GM19193 (cell line): ENCODE data around the gene CD48.

Experiments used
- POLR2A ChIP-seq: IDR thresholded peaks from 4 replicates; pipeline ENCODE4 v1.6.1; 2011; ENCODE audit not compliant: insufficient read depth, insufficient read length; ENCODE audit errors: extremely low read depth

CD48 gene

DNA sequence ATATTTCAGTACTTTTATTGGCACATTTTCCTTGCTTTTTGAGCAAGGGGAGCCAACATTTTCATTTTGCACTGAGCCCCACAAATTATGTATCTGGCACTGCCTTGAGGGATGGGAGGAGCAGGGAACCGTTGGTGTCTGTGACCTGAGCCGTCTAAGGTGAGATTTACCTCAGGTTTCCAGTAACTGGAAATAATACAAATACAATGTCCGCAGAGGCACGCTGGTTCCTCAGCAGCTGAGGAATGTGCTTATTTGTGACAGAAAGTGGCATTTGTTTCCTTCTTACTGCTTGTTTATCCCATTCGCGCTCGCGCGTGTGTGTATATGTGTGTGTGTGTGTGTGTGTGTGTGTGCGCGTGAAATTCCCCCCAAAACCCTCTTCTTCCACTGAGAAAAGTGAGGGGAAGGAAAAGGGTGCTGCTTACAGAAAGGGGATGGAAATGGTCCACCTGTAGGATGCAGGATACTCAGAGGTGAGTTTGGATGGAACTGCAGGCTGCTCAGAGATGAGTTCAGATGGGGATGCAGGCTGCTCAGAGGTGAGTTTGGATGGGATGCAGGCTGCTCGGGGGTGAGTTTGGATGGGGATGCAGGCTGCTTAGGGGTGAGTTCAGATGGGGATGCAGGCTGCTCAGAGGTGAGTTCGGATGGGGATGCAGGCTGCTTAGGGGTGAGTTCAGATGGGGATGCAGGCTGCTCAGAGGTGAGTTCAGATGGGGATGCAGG lies 34.6 kb downstream of the CD48 start:
- peak; percentile 43 for TF ChIP-seq POLR2A

DNA sequence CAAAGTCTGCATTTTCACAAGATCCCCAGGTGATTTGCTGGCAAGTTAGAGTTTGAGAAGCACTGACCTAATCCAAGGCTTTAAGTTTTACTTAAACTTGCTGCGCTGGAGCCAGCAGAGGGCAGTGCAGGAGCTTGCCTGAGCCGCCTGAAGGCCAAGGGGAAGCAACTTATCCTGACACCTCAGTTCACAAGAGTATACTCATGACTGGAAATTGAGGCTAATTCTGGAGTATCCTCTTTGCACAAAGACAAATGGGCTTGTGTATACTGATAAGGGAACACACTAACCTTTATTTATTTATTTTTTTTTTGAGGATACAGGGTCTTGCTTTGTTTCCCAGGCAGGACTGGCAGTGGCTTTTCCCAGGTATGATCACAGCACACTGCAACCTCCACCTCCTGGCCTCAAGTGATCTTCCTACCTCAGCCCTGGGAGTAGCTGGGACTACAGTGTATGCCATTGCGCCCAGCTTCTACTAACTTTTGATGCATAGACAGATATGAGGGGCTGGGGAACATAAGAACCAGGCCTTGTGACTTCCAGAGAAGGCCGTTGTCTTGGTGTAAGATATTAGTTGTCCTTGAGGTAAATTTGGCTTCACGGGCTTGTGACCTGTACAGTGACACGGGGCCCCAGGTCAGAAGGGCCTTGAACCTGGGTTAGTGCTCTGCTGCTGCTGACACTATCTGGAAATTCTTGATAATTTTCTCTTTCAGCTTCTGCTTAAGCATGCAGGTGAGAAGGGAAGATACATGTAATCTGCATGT lies 35.8 kb downstream of the CD48 start:
- TF ChIP-seq POLR2A, result no peak

DNA sequence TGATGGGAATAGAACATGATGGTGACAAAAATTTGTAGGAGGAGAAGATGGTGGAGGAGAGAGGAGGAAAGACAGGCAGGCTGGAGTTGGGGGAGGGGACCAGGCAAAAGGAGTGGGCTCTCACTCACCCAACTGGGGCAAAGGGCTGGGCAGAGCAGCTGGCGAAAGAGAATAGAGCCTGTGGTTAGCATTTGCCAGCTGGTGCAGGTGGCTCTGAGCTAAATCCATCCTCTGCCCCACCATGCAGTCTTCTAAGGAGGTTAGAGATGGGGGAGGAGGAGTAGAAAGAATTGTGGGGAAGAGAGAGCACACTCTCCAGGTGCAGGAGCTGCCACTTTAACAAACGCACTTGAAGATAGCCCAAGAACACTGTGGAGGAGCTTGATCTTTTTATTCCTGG lies 37.2 kb downstream of the CD48 start:
- no peak for TF ChIP-seq POLR2A

DNA sequence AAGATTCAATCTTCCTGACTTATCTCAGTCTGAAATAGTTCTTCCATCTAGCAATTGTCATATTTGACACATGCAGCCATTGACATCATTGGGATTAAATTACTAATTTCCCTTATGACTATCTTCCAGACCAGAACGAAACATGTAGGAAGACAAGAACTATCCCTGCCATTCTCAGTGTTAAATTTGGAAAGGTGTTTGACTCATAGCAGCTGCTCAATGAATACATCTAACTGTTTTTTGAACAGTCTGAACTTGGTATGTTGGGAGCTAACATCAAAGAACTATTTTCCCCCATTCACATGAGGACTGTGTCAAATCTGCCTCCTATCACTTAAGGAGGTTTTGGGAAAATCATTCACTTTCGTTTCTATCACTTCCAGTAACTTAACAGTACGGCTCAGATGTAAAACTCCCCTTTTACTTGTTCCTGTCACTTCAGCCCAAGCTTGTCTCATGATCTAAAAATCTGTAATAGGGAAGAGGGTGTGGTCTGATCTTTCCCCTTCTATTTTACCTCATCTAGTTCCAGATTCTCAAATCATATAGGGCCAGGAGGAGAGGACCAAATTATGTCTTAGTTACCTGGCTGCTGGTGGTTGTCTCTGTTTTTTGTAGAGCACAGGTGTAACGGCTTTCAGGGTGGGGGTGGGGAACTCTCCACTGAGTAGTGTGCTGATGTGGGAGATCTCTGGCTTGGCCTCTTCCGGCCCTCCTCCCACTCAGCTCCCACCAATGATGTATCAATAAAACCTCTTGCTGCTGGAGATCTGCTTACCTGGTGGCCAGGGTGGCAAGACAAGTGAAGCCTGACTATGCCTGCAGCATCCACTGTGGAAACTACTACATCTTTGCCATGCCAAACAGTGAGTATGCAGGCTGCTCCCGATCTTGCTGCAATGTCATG lies 38.6 kb downstream of the CD48 start:
- TF ChIP-seq POLR2A, result peak; percentile 33

DNA sequence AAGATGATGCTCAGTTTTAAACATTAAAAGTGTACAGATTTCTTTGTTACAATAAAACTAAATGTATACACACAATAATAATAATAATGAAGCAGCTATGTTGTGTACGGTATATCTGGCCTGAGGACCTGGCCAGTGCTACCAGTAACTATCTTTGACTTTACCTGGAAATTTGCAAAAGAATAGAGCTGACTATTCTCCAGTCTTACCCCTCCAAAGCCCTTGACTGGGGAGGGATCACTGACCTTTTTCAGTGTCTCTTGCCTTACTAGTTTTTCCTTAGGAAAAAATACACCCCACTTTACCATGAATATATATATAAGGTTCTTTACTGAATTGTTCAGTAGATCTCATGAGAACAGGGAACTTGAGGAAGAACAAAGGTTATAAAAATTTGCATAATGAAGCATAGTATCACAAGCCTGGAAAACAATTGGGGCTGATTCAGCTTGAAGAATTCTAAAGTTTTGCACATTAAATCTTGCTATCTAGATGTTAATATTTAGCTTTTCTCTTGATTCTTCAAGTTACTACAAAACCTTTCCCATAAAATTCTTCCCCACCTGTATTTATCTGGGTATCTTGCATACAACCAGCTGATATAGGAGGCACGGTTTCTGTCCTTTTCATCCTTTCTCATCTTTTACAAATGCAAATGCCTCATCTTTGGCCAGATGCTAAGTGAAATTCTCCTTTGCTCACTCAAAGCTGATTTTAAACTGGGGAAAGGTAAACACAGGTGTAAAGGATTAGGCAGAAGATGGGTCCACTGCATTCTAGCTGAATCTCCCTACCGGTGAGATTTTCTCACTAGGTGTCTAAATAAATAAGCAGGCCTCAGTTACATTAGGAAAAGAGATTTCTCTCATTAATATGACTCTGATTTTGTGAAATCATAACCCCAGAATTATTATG lies 39.8 kb downstream of the CD48 start:
- no peak for TF ChIP-seq POLR2A

DNA sequence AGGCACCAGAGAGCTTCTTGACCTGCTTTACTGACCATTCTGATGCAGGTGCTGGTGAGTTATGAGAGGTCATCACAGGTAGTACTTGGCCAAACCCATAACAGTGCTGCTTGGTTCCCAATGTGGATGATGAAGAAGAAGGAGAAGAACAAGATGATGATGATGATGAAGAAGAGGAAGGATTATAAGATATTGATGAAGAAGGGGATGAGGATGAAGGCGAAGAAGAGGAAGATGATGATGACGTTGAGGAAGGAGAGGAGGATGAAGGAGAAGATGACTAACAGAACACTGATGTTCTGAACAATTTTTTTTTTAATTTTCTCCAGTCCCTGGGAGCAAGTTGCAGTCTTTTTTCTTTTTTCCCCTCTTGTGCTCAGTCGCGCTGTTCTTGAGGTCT lies 40.9 kb downstream of the CD48 start:
- TF ChIP-seq POLR2A, result no peak

DNA sequence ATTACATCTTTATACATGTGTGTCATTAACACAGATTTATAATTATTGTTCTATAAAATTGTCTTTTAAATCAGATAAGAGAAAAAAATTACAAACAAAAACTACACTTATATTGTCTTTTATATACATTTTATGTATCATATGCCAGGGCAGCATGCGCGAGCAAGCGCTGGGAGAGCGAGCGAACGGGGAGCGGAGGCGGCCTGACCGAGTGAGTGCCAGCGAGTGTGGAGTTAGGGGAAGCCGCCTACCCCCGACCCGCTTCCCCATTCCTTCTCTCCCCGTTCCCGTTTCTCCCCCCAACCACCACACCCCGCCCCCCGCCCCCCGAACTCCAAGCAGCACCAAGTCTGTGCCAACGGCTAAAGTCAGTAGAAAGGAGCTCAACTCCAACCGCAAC lies 41.8 kb downstream of the CD48 start:
- no peak for TF ChIP-seq POLR2A

DNA sequence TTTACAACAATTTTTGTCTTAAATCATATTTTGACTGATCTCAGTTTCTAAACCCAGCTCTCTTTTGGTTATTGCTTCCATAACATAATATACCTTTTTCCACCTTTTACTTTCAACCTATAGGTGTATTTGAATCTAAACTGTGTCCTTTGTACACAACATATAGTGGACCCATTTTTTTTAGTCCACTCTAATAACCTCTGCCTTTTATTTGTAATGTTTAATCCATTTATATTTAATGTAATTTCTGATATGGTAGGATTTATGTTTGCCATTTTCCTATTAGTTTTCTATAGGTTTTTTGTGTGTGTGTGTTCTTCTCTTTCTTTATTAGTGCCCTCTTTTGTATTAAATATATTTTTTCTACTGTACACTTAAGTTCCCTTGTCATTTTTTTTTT lies 42.3 kb downstream of the CD48 start:
- TF ChIP-seq POLR2A, result no peak

DNA sequence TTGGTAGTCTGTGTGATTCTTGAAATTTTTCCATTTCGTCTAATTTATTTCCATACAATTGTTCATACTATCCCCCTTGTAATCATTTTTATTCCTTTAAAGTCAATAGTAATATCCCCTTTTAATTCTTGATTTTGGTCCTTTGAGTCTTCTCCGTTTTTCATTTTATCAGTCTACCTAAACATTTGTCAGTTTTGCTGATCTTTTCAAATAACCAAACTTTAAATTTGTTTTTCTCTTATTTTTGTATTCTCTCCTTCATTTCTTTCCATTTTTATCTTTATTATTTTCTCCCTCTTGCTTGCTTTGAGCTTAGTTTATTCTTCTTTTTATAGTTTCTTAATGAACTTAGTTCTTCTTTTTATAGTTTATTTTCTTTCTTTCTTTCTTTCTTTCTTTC lies 43.7 kb downstream of the CD48 start:
- no peak for TF ChIP-seq POLR2A

DNA sequence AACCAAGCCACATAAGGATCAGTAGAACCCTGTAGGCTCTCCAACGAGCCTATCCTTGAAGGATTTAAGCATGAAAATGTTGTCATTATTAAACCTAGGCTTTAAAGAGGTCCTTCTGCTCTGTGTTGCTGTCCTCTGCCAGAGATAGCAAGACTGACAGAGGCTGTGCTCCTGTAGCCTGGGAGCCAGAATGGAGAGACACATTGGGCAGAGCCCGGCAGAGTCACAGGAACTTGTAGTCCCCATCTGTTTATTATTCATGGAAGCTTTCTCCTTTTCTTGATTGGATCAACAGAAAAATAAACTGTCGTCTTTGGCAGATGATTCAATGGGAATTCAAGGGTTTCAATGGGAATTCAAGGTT lies 45.6 kb downstream of the CD48 start:
- no peak for TF ChIP-seq POLR2A

DNA sequence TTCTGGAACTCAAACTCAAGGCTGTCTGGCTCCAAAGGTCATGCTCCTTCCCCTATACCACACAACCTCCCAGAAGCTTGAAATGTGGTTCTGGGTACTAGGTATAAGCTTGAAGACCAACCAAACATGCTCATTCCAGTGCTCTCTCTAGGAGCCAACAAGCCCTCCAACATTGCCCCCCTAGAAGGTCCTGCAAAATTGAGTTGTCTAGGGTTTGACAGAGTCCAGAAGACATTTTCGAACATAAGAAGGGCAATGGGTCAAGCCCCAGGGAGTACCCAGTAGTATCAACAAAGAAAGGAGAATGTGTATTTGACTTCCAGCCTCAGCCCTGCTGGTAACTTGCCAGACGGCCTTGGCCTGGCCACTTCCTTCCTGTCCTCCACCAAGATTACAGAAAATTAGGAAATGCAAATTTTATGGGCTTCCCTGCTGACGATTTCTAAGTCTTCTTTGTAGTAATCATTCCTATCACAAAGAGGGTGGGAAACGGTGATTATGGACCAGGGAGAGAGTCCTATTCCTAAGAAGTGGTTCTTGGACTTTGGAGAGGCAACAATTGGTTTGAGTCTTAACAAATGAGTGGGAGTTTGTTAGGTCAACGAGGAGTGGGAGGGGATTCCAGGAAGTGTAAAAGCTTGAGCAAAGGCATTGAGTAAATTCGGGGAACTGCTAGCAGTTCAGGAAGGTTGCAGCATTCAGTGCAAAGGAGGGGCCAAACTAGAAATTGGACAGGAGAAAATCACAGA lies 46.1 kb downstream of the CD48 start:
- no peak for TF ChIP-seq POLR2A

DNA sequence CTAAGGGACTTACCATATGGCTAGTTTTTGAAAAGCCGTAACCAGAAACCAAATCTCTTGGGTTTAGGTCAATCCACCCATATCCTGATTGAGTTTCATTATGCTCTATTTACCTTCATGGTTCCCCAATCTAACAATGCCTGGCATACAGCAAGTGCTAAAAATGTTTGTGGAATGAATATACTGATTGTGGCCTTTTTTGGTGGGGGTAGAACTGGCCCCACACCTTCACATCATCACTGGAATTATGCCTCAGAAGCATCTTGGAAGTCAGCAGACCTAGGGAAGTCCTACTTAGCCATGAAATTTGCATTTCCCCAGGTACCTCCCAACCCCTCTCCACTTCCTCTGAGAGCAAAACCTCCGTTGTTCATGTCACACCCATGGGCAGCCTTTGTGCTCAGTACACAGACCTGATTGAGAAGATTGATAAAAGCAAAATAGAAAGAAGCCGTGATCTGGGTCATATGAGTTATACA lies 47.0 kb downstream of the CD48 start:
- TF ChIP-seq POLR2A, result no peak

DNA sequence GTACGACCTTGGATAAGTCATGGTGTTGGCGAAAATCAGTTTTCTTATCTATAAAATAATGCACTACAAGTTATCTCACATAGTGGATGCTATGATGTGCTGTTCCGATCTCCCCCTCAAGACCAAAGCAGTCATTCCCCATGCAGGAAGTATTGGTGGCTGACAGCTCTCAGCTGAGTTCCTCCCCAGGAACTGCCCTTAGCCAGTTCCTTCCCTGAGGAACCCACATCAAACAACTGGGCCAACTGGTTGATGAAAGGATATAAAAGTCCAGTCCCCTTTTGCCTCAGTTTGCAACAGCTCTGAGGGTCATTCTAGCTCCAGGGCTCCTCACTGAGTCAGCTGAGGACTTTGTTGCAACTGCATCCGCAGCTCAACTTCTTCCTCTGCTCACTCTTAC lies 48.7 kb downstream of the CD48 start:
- TF ChIP-seq POLR2A, result no peak

DNA sequence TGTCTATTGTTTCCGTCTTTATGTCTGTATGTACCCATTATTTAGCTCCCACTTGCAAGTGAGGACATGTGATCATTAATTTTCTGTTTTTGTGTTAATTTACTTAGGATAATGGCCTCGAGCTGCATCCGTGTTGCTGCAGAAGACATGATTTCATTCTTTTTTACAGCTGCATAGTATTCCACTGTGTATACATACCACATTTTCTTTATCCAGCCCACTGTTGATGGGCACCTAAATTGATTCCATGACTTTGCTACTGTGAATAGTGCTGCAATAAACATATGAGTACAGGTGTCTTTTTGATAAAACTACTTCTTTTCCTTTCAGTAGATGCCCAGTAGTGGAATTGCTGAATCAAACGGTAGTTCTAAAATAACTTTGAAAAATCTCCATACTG lies 52.1 kb downstream of the CD48 start:
- no peak for TF ChIP-seq POLR2A
